Activated CD4-positive, alpha-beta memory T cell treated with anti-CD3 and anti-CD28 coated beads, Interleukin-2, amount 10 ng/mL, durations not matched to agents 7 days and 5 days (primary cell): ENCODE results near the gene GMEB2. TPM values are rescaled to one million over a fixed set of nuclear protein-coding genes. Genes with fewer than 3 reads are reported as not detected.
"Not testable (repeated sequence)": the region's sequence is repeated elsewhere in the genome, so short reads cannot be mapped to it uniquely, and the experiment has no call there.

Source experiments
- CTCF ChIA-PET: fragments of 350-600 bp; sonication (Branson Sonifier 250); formaldehyde crosslinking; loops from one replicate; lab custom pipeline; 2021; ENCODE audit warnings: antibody characterized with exemption, inconsistent platforms; lab: Charles Lee
- POLR2A ChIA-PET: fragments of 350-600 bp; sonication (Branson Sonifier 250); formaldehyde crosslinking; loops from one replicate; lab custom pipeline; 2021; ENCODE audit warnings: antibody characterized with exemption; lab: Charles Lee
- DNase-seq: peaks from one replicate; pipeline ENCODE4 v3.0.0-alpha.2; 2020
- H3K27ac Mint-ChIP-seq: one replicate; pipeline ENCODE4 v1.8.0; 2021; ENCODE audit warnings: mild to moderate bottlenecking, mixed read lengths
- H3K27me3 Mint-ChIP-seq: one replicate; pipeline ENCODE4 v1.8.0; 2021; ENCODE audit warnings: mixed read lengths
- H3K36me3 Mint-ChIP-seq: one replicate; pipeline ENCODE4 v1.8.0; 2021; ENCODE audit warnings: low read depth, mixed read lengths
- H3K4me1 Mint-ChIP-seq: one replicate; pipeline ENCODE4 v1.8.0; 2021; ENCODE audit warnings: mixed read lengths
- H3K4me3 Mint-ChIP-seq: one replicate; pipeline ENCODE4 v1.8.0; 2021; ENCODE audit warnings: mild to moderate bottlenecking, mixed read lengths
- H3K9me3 Mint-ChIP-seq: one replicate; pipeline ENCODE4 v1.8.0; 2021; ENCODE audit warnings: mixed read lengths
- total RNA-seq, 2 experiments: library from RNA; stranded (reverse); gene quantifications; one replicate each; pipeline ENCODE4 v1.2.3, GENCODE V29; 2021

The GMEB2 gene
- total RNA-seq, 2 experiments from 2014 or later = 17.9 to 18.5 TPM

- H3K4me3 Mint-ChIP-seq, H3K9me3 Mint-ChIP-seq, CTCF ChIA-PET, POLR2A ChIA-PET, H3K27me3 Mint-ChIP-seq, H3K27ac Mint-ChIP-seq, H3K4me1 Mint-ChIP-seq: not testable (repeated sequence)
- DNase-seq = peak; percentile 83
- H3K36me3 Mint-ChIP-seq = peaks cover 40% of the 10 kb centered on the region
Observed at GRCh38 chr20:63559485-63560332, 67.2 kb downstream of the GMEB2 start.

DNA sequence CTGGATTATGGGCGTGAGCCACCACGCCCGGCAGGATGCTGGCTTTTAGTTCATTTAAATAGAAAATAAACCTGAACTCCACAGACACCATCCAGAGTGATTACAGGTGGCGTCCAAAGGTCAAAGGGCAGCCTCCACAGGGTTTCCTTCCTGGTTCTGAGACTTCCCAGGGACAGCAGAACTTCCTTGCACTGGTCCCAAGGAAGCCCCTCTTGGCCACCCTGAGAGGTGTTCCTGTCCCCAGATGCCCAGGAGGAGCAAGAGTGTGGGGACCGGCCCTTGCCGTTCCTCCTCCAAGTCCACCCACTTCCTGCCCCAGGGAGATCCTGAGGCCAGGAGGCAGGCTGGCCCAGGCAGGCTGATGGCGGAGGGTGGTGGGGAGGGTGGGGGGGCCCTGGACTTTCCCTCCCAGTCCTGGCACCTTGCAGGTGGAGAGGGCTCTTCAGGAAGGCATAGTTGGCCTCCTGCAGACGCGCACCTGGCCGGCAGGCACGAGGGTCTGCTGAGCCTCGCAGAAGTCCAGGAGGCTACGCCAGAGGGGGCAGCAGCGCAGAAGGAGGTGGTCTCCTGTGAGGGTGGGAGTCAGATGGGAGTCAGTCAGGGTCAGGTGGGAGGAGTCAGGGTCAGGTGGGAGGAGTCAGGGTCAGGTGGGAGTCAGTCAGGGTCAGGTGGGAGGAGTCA, 68.0 kb downstream of the GMEB2 start:
- peaks cover 2% of the 10 kb centered on the region for H3K4me1 Mint-ChIP-seq
- H3K27ac Mint-ChIP-seq = no peak overlapping the region
- no peaks in the 10 kb centered on the region for H3K27me3 Mint-ChIP-seq
- no peak for DNase-seq
- H3K36me3 Mint-ChIP-seq = peaks cover 36% of the 10 kb centered on the region
- CTCF ChIA-PET = no interaction called here
- POLR2A ChIA-PET = no interaction called here
- H3K9me3 Mint-ChIP-seq = no peaks in the 10 kb centered on the region
- H3K4me3 Mint-ChIP-seq = no peak overlapping the region

GRCh38 chr20:63557481-63557891, 69.4 kb downstream of the GMEB2 start:
- Mint-ChIP-seq H3K36me3 (peaks cover 36% of the 10 kb centered on the region), H3K27me3 (peaks cover 2% of the 10 kb centered on the region), H3K4me3 (no peak overlapping the region), H3K9me3 (no peaks in the 10 kb centered on the region), H3K27ac (no peak overlapping the region), H3K4me1 (peaks cover 10% of the 10 kb centered on the region)
- CTCF ChIA-PET = interaction anchor here (1.0 kb wide), 1 partner anchor 20 kb away, joined by 4 read pairs; the partner anchor contains the start of gene PTK6
- POLR2A ChIA-PET = interaction anchor here (1.0 to 2.5 kb wide), 4 partner anchors 16 to 84 kb away, joined by 3 to 6 read pairs (median 4); partner anchors contain the start of genes GMEB2, HELZ2 and PTK6
- no peak for DNase-seq

- Mint-ChIP-seq H3K4me3 (no peak overlapping the region), H3K9me3 (no peaks in the 10 kb centered on the region), H3K27me3 (peaks cover 3% of the 10 kb centered on the region), H3K4me1 (peaks cover 15% of the 10 kb centered on the region), H3K36me3 (peaks cover 35% of the 10 kb centered on the region), H3K27ac (no peak overlapping the region)
- no peak for DNase-seq
- CTCF ChIA-PET = interaction anchor here (0.5 to 1.0 kb wide), 2 partner anchors 19 to 21 kb away, joined by 3 to 4 read pairs; partner anchors contain the start of gene PTK6
- POLR2A ChIA-PET = interaction anchor here (1.0 to 2.5 kb wide), 4 partner anchors 17 to 84 kb away, joined by 3 to 6 read pairs (median 4); partner anchors contain the start of genes GMEB2, HELZ2 and PTK6
Observed at GRCh38 chr20:63556873-63557478, 69.9 kb downstream of the GMEB2 start.

GRCh38 chr20:63555661-63556381, 71.1 kb downstream of the GMEB2 start:
- ChIA-PET POLR2A (interaction anchor here (1.2 to 2.5 kb wide), 5 partner anchors 9 to 85 kb away, joined by 3 to 7 read pairs (median 5); partner anchors contain the start of genes PPDPF and PTK6), CTCF (no interaction called here)
- Mint-ChIP-seq H3K27me3 (peaks cover 6% of the 10 kb centered on the region), H3K27ac (no peak overlapping the region), H3K36me3 (peaks cover 23% of the 10 kb centered on the region), H3K4me3 (no peak overlapping the region), H3K9me3 (no peaks in the 10 kb centered on the region), H3K4me1 (peaks cover 18% of the 10 kb centered on the region)
- DNase-seq = no peak

GRCh38 chr20:63554361-63555278, 72.3 kb downstream of the GMEB2 start:
- H3K27ac Mint-ChIP-seq = no peak overlapping the region
- ChIA-PET CTCF (no interaction called here), POLR2A (interaction anchor here (0.9 to 2.5 kb wide), 7 partner anchors 10 to 152 kb away, joined by 3 to 7 read pairs (median 5); partner anchors contain the start of genes PPDPF and PTK6)
- peaks cover 14% of the 10 kb centered on the region for H3K27me3 Mint-ChIP-seq
- peaks cover 15% of the 10 kb centered on the region for H3K4me1 Mint-ChIP-seq
- no peaks in the 10 kb centered on the region for H3K9me3 Mint-ChIP-seq
- H3K4me3 Mint-ChIP-seq = no peak overlapping the region
- no peak for DNase-seq
- peaks cover 15% of the 10 kb centered on the region for H3K36me3 Mint-ChIP-seq

- DNase-seq = no peak
- H3K36me3 Mint-ChIP-seq = peaks cover 11% of the 10 kb centered on the region
- peak within 1 kb of the TSS; percentile 77 for H3K27ac Mint-ChIP-seq
- H3K9me3 Mint-ChIP-seq = no peaks in the 10 kb centered on the region
- peak within 1 kb of the TSS; percentile 41 for H3K4me3 Mint-ChIP-seq
- peaks cover 15% of the 10 kb centered on the region for H3K4me1 Mint-ChIP-seq
- ChIA-PET CTCF (no interaction called here), POLR2A (interaction anchor here (1.1 to 2.4 kb wide), 2 partner anchors 11 to 14 kb away, joined by 4 to 7 read pairs; no protein-coding TSS in a partner anchor)
- peaks cover 19% of the 10 kb centered on the region for H3K27me3 Mint-ChIP-seq
Observed at GRCh38 chr20:63553933-63554290, 73.0 kb downstream of the GMEB2 start, which contains the start of gene FNDC11. TSS of gene FNDC11 (plus strand) at chr20:63554159. CDS start at chr20:63555664, 1,505 bp downstream.

- POLR2A ChIA-PET = interaction anchor here (0.9 to 3.2 kb wide), 13 partner anchors 9 to 313 kb away, joined by 3 to 31 read pairs (median 4); partner anchors contain the start of genes GMEB2, HELZ2, PPDPF and PTK6
- Mint-ChIP-seq H3K4me1 (peaks cover 15% of the 10 kb centered on the region), H3K27ac (peak overlapping the region; percentile 77), H3K36me3 (peaks cover 7% of the 10 kb centered on the region), H3K9me3 (no peaks in the 10 kb centered on the region), H3K4me3 (peak overlapping the region; percentile 41), H3K27me3 (peaks cover 23% of the 10 kb centered on the region)
- peak; percentile 90 for DNase-seq
- CTCF ChIA-PET = interaction anchor here (0.9 to 2.3 kb wide), 4 partner anchors 15 to 89 kb away, joined by 3 to 20 read pairs (median 5); partner anchors contain the start of genes HELZ2, PPDPF and PTK6
Observed at GRCh38 chr20:63553251-63553932, 73.5 kb downstream of the GMEB2 start.

GRCh38 chr20:63552481-63553249, 74.2 kb downstream of the GMEB2 start:
- Mint-ChIP-seq H3K4me1 (peaks cover 15% of the 10 kb centered on the region), H3K27ac (peak overlapping the region; percentile 77), H3K9me3 (no peaks in the 10 kb centered on the region), H3K4me3 (peak overlapping the region; percentile 41), H3K36me3 (peaks cover 5% of the 10 kb centered on the region), H3K27me3 (peaks cover 26% of the 10 kb centered on the region)
- POLR2A ChIA-PET = interaction anchor here (0.7 to 3.2 kb wide), 14 partner anchors 8 to 314 kb away, joined by 3 to 31 read pairs (median 4); partner anchors contain the start of genes GMEB2, HELZ2, PPDPF and PTK6
- CTCF ChIA-PET = interaction anchor here (0.9 to 2.3 kb wide), 4 partner anchors 14 to 89 kb away, joined by 3 to 20 read pairs (median 5); partner anchors contain the start of genes HELZ2, PPDPF and PTK6
- DNase-seq = peak; percentile 72

GRCh38 chr20:63551068-63551467, 75.8 kb downstream of the GMEB2 start:
- ChIA-PET CTCF (interaction anchor here (1.1 to 2.3 kb wide), 2 partner anchors 30 to 430 kb away, joined by 3 to 5 read pairs; partner anchors contain the start of genes PPDPF and PRPF6), POLR2A (interaction anchor here (1.1 to 3.2 kb wide), 4 partner anchors 13 to 107 kb away, joined by 4 to 31 read pairs (median 4); partner anchors contain the start of genes PTK6 and RTEL1)
- H3K9me3 Mint-ChIP-seq = no peaks in the 10 kb centered on the region
- no peak overlapping the region for H3K4me3 Mint-ChIP-seq
- no peak for DNase-seq
- peaks cover 32% of the 10 kb centered on the region for H3K27me3 Mint-ChIP-seq
- H3K27ac Mint-ChIP-seq = no peak overlapping the region
- H3K4me1 Mint-ChIP-seq = peaks cover 15% of the 10 kb centered on the region
- H3K36me3 Mint-ChIP-seq = no peaks in the 10 kb centered on the region
